Karpas-422 (cell line): ENCODE results near the gene SELENOH. TPM values are rescaled to one million over a fixed set of nuclear protein-coding genes. Genes with fewer than 3 reads are reported as not detected.

Source experiments
- DNase-seq: peaks from one replicate; pipeline ENCODE4 v3.0.0-alpha.2; 2015
- H2AFZ ChIP-seq: fragments of 200-600 bp; sonication (generic); 2 replicates; pipeline ENCODE4 v1.6.1; 2014; ENCODE audit warnings: antibody characterized with exemption, low read length, mixed read lengths
- H3K27ac ChIP-seq: fragments of 200-600 bp; sonication (generic); 2 replicates; pipeline ENCODE4 v1.5.1; 2014; ENCODE audit warnings: mild to moderate bottlenecking, low read length, moderate library complexity
- H3K27me3 ChIP-seq: fragments of 200-600 bp; sonication (generic); 2 replicates; pipeline ENCODE4 v1.6.1; 2014; ENCODE audit warnings: low read length, mixed read lengths
- H3K36me3 ChIP-seq: fragments of 200-600 bp; sonication (generic); 2 replicates; pipeline ENCODE4 v1.6.1; 2014; ENCODE audit warnings: low read length, mixed read lengths; ENCODE audit not compliant: insufficient read depth
- H3K4me1 ChIP-seq: fragments of 200-600 bp; sonication (generic); 2 replicates; pipeline ENCODE4 v1.6.1; 2014; ENCODE audit warnings: mild to moderate bottlenecking, low read length, mixed read lengths
- H3K4me2 ChIP-seq: fragments of 200-600 bp; sonication (generic); 2 replicates; pipeline ENCODE4 v1.6.1; 2014; ENCODE audit warnings: low read length, low read depth, mild to moderate bottlenecking; ENCODE audit not compliant: poor library complexity, severe bottlenecking
- H3K4me3 ChIP-seq: fragments of 200-600 bp; sonication (generic); 2 replicates; pipeline ENCODE4 v1.5.1; 2014; ENCODE audit warnings: mild to moderate bottlenecking, antibody characterized with exemption, low read length, mixed read lengths
- H3K79me2 ChIP-seq: fragments of 200-600 bp; sonication (generic); 2 replicates; pipeline ENCODE4 v1.6.1; 2014; ENCODE audit warnings: mild to moderate bottlenecking, low read length, mixed read lengths
- H3K9ac ChIP-seq: fragments of 200-600 bp; sonication (generic); 2 replicates; pipeline ENCODE4 v1.6.0; 2014; ENCODE audit warnings: low read length
- H3K9me2 ChIP-seq: fragments of 200-600 bp; sonication (generic), shearing (Covaris generic); replicated peaks from 2 replicates; pipeline ENCODE4 v1.6.0; 2014; ENCODE audit warnings: mild to moderate bottlenecking, low read length, moderate library complexity; ENCODE audit not compliant: insufficient read depth
- H3K9me3 ChIP-seq: fragments of 300-700, 200-600 bp; sonication (generic); 2 replicates; pipeline ENCODE4 v1.6.1; 2014; ENCODE audit warnings: low read length, mixed read lengths
- H4K20me1 ChIP-seq: fragments of 200-600 bp; sonication (generic); 2 replicates; pipeline ENCODE4 v1.6.1; 2014; ENCODE audit warnings: mild to moderate bottlenecking, antibody characterized with exemption, low read length, low read depth; ENCODE audit not compliant: insufficient read depth
- total RNA-seq: library from RNA; depleted of rRNA; stranded (reverse); fragments of >200 nt; shearing (Covaris generic); gene quantifications from 2 replicates; pipeline ENCODE4 v1.2.3, GENCODE V29; 2014; ENCODE audit warnings: low replicate concordance

Gene SELENOH
- total RNA-seq, 1 experiment from 2014 or later, result 112 TPM

DNA sequence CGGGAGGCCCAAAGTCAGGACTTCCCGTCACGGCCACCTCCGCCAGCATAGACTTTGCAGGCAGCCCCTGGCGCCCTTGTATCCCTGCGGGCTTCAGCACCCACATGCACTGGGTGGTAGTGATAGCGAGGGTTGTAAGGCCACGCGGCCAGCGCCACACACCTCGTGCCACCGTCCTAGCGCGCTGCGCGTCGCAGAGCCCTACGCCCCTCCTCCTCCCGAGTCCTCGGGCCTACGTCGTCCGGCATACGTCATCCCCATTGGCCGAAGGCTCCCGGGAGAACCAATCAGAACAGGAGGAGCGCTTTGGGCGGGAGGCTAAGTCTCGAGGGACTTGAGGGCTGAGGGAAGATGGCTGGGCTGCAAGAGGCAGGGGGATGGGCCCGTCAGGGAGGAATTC lies 11.7 kb downstream of the SELENOH start:
- no peaks in the 10 kb centered on the region for H3K36me3 ChIP-seq
- H3K27me3 ChIP-seq, result no peaks in the 10 kb centered on the region
- H2AFZ ChIP-seq, result no peak overlapping the region
- H4K20me1 ChIP-seq, result no peaks in the 10 kb centered on the region
- no peak overlapping the region for H3K4me3 ChIP-seq
- H3K9me2 ChIP-seq, result no peaks in the 10 kb centered on the region
- H3K9ac ChIP-seq, result no peak overlapping the region
- H3K9me3 ChIP-seq, result no peaks in the 10 kb centered on the region
- H3K4me1 ChIP-seq, result no peaks in the 10 kb centered on the region
- no peaks in the 10 kb centered on the region for H3K79me2 ChIP-seq
- H3K27ac ChIP-seq, result no peak overlapping the region
- no peak for DNase-seq
- no peak overlapping the region for H3K4me2 ChIP-seq

- Histone ChIP-seq H3K9ac (no peak overlapping the region), H4K20me1 (no peaks in the 10 kb centered on the region), H3K4me1 (no peaks in the 10 kb centered on the region), H3K4me3 (no peak overlapping the region), H3K9me3 (no peaks in the 10 kb centered on the region), H2AFZ (no peak overlapping the region), H3K4me2 (no peak overlapping the region), H3K27me3 (no peaks in the 10 kb centered on the region), H3K36me3 (no peaks in the 10 kb centered on the region), H3K27ac (no peak overlapping the region), H3K79me2 (no peaks in the 10 kb centered on the region), H3K9me2 (no peaks in the 10 kb centered on the region)
- no peak for DNase-seq
Observed at GRCh38 chr11:57758174-57758573, 16.9 kb downstream of the SELENOH start.

- no peak within 1 kb of the TSS for H2AFZ ChIP-seq
- H3K79me2 ChIP-seq, result no peaks in the 10 kb centered on the region
Observed at GRCh38 chr11:57761301-57762234, 20.3 kb downstream of the SELENOH start, which contains the start of gene CTNND1. Gene CTNND1 (plus strand): TSS chr11:57761802. CDS start chr11:57791479, 29,677 bp downstream.

GRCh38 chr11:57762235-57762861 lies 21.1 kb downstream of the SELENOH start:
- DNase-seq, result no peak
- Histone ChIP-seq H3K79me2 (no peaks in the 10 kb centered on the region), H3K9me2 (no peaks in the 10 kb centered on the region), H3K27ac (no peak overlapping the region), H2AFZ (no peak overlapping the region), H3K4me1 (no peaks in the 10 kb centered on the region), H3K9me3 (no peaks in the 10 kb centered on the region), H3K4me2 (peak overlapping the region; percentile 41), H3K27me3 (no peaks in the 10 kb centered on the region), H3K36me3 (no peaks in the 10 kb centered on the region), H4K20me1 (no peaks in the 10 kb centered on the region), H3K4me3 (no peak overlapping the region), H3K9ac (no peak overlapping the region)

More at GRCh38 chr11:57761301-57762234, 20.3 kb downstream of the SELENOH start, which contains the start of gene CTNND1:
- no peak for DNase-seq
- H3K4me2 ChIP-seq, result peak within 1 kb of the TSS; percentile 41
- no peak within 1 kb of the TSS for H3K9ac ChIP-seq
- H4K20me1 ChIP-seq, result no peaks in the 10 kb centered on the region
- H3K36me3 ChIP-seq, result no peaks in the 10 kb centered on the region
- H3K4me1 ChIP-seq, result no peaks in the 10 kb centered on the region
- H3K9me3 ChIP-seq, result no peaks in the 10 kb centered on the region
- H3K9me2 ChIP-seq, result no peaks in the 10 kb centered on the region
- no peaks in the 10 kb centered on the region for H3K27me3 ChIP-seq
- H3K4me3 ChIP-seq, result no peak within 1 kb of the TSS
- no peak within 1 kb of the TSS for H3K27ac ChIP-seq

- Histone ChIP-seq H4K20me1 (no peaks in the 10 kb centered on the region), H3K4me3 (no peak overlapping the region), H2AFZ (no peak overlapping the region), H3K27ac (no peak overlapping the region), H3K36me3 (no peaks in the 10 kb centered on the region), H3K9ac (no peak overlapping the region), H3K9me3 (no peaks in the 10 kb centered on the region), H3K27me3 (no peaks in the 10 kb centered on the region), H3K4me2 (no peak overlapping the region), H3K4me1 (no peaks in the 10 kb centered on the region), H3K9me2 (no peaks in the 10 kb centered on the region), H3K79me2 (no peaks in the 10 kb centered on the region)
- DNase-seq, result no peak
Observed at GRCh38 chr11:57763568-57763967, 22.3 kb downstream of the SELENOH start.

GRCh38 chr11:57764021-57764420 lies 22.7 kb downstream of the SELENOH start:
- H3K4me1 ChIP-seq, result no peaks in the 10 kb centered on the region
- H3K27ac ChIP-seq, result no peak overlapping the region

GRCh38 chr11:57764566-57764965 lies 23.3 kb downstream of the SELENOH start:
- H3K27ac ChIP-seq, result no peak overlapping the region

More at GRCh38 chr11:57764021-57764420, 22.7 kb downstream of the SELENOH start:
- no peak overlapping the region for H3K4me3 ChIP-seq
- no peaks in the 10 kb centered on the region for H3K79me2 ChIP-seq
- H3K9ac ChIP-seq, result no peak overlapping the region
- no peaks in the 10 kb centered on the region for H4K20me1 ChIP-seq
- no peaks in the 10 kb centered on the region for H3K36me3 ChIP-seq
- no peaks in the 10 kb centered on the region for H3K27me3 ChIP-seq
- H3K9me3 ChIP-seq, result no peaks in the 10 kb centered on the region
- no peaks in the 10 kb centered on the region for H3K9me2 ChIP-seq
- H2AFZ ChIP-seq, result no peak overlapping the region
- no peak for DNase-seq
- no peak overlapping the region for H3K4me2 ChIP-seq

GRCh38 chr11:57764972-57765371 lies 23.7 kb downstream of the SELENOH start:
- Histone ChIP-seq H3K27ac (no peak overlapping the region), H3K9me3 (no peaks in the 10 kb centered on the region), H3K4me1 (no peaks in the 10 kb centered on the region), H3K27me3 (no peaks in the 10 kb centered on the region), H4K20me1 (no peaks in the 10 kb centered on the region), H3K9me2 (no peaks in the 10 kb centered on the region), H3K36me3 (no peaks in the 10 kb centered on the region), H2AFZ (no peak overlapping the region), H3K79me2 (no peaks in the 10 kb centered on the region), H3K9ac (no peak overlapping the region), H3K4me2 (no peak overlapping the region), H3K4me3 (no peak overlapping the region)
- DNase-seq, result no peak

More at GRCh38 chr11:57764566-57764965, 23.3 kb downstream of the SELENOH start:
- Histone ChIP-seq H3K36me3 (no peaks in the 10 kb centered on the region), H4K20me1 (no peaks in the 10 kb centered on the region), H3K4me1 (no peaks in the 10 kb centered on the region), H2AFZ (no peak overlapping the region), H3K9ac (no peak overlapping the region), H3K27me3 (no peaks in the 10 kb centered on the region), H3K9me3 (no peaks in the 10 kb centered on the region), H3K4me3 (no peak overlapping the region), H3K79me2 (no peaks in the 10 kb centered on the region), H3K4me2 (no peak overlapping the region), H3K9me2 (no peaks in the 10 kb centered on the region)
- no peak for DNase-seq
